NCI-H2029 treated with DMSO at 0.1 percent for 48 hours (cell line): ENCODE measurements around the gene PPP2R5D.

ENCODE experiments used
- DNase-seq: peaks from one replicate; lab custom pipeline; 2025; lab: John Stamatoyannopoulos, UW

Gene PPP2R5D

DNA sequence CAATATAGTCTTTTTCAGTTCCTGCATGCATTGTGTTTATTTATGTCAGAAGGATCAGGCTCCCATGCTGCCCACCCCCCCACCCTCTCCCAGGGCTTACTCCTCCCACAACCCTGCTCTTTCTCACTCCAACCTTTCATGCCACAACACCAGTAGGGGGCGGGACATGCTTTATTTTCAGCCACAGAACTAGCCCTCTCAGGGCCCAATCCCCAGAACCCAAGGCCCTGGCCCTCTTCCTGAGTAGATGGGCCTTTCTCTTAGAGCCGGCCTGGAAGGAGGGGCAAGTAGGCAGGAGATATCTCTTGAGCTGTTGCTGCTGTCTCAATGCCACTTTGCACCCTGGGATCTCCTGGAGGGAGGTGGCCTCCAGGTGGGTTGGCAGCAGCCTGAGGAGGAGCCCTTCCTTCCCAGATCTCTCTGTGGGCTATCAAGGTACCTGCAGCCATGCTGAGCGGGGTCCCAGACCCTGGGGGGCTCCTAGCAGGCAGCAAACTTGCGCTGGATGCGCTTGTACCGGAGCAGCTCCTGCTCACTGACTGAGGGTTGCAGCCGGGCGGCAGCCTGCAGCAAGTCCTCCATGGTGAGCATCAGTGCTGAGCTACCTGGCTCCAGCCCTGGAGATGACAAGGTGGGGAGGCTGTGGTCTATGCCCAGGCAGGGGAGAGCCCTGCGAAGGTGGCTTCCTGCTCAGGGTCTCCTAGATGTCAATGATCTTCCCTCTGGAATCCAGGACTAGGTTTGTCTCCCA, 20.3 kb upstream of the PPP2R5D start:
- DNase-seq: no peak

DNA sequence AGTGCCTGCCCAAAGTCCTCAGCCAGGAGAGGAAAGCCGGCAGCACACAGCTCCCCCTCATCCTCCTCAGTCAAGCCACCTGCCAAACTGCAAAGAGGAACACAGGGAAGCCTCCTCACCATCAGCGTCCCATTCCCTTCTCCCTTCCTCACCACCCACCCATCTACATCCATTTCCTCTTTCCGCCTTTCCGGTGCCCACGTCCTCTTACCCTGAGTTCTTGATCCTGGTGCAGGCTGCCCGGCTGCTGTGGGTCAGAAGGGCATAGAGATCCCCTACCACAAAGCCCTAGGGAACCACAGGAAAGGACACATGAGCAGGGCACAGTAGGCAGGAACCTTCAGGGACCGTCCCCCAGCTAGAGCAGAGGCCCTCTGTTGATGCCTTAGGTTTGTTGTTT, 17.8 kb upstream of the PPP2R5D start:
- no peak for DNase-seq

DNA sequence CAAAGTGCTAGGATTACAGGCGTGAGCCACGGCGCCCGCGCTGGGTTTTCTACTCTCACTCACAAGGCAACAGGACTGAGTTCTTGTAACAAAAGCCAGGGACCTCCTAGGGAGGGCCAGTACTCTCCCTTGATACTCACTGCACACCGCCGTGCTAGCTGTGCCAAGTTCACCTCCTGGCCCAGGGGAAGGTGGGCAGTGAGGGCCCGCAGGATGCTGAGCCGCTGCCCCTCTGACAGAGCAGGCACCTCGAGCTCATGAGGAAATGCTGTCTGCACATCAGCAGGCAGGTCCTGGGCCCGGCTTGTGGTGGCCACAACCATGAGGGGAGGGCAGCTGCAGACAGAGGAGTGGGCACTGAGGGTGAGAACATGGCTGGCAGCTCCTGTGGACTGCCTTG, 17.1 kb upstream of the PPP2R5D start:
- no peak for DNase-seq

DNA sequence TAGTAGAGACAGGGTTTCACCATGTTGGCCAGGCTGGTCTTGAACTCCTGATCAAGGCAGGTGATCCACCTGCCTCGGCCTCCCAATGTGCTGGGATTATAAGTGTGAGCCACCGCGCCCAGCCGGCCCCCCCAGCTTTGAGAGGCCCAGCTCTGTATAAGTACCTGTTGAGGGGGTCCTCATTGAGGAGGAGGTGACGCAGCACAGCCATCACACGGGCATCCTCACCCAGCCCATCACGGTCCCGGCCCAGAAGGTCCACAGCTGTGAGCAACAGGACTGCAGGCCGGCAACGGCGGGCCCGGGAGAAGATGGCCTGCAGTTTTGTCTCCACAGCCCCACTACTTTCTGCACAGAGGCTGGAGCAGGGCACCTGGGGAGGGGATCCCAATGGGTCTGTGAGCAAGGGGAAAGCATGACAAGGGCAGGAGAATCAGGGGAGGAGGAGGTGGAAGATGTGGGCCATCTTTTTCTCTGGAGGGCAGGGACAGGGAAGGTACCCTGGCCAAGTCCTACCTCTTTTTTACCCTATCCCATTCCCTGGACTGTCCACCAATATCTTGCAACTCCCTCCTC, 16.2 kb upstream of the PPP2R5D start:
- no peak for DNase-seq

DNA sequence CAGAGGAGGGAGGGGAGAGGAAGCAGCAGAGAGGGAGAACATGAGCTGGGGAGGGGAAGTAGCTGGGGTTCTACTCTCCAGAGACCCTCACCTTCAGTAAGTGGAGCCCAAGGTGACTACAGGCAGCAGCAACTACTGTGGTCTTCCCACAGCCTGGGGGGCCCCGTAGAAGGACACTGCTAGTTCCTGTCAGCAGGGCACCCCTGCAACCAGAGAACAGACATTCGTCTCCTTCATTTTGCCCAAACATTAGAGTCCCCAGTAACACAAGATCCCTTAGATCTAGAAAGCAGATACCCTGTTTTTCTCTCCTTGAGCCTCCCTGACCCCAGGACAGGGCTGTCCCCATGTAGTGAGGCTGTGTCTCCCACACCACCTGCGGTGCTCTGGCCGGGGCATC, 15.6 kb upstream of the PPP2R5D start:
- DNase-seq: no peak

DNA sequence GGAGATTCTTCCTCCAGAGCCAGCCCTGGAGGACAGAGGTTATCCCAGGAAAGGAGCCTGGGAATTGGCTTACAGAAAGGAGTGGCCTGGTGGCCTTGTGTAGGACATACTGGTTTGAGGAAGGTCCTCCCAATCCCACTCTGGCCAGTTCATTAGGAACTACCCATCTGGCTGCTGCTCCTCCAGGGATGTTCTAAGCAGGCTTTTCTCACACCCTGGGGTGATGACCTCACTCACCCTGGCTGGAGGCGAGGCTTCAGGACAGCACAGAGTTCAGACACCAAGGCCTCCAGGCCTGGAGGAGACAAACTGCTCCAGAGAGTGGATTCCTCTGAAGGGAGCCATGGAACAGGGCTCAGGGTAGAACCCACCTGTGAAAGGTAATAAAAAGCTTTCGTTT, 14.9 kb upstream of the PPP2R5D start:
- no peak for DNase-seq

DNA sequence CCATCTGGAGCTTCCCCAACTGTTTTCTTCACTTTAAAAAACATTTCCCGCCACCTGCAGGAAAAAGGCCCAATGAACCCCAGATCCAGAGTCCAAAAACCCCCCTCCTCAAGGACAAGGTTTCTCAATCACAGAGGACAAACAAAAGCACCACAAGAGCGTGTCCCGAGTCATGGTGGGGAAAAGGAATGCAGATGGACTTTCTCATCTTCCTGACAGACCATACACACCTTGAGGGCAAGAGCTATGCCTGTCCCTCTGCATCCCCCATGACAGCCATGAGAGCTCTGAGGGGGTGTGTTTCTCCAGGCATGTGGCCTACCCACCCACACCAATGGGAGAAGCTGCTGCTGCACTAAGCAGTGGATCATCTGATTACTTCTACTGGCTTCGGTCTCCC, 14.4 kb upstream of the PPP2R5D start:
- DNase-seq: no peak

DNA sequence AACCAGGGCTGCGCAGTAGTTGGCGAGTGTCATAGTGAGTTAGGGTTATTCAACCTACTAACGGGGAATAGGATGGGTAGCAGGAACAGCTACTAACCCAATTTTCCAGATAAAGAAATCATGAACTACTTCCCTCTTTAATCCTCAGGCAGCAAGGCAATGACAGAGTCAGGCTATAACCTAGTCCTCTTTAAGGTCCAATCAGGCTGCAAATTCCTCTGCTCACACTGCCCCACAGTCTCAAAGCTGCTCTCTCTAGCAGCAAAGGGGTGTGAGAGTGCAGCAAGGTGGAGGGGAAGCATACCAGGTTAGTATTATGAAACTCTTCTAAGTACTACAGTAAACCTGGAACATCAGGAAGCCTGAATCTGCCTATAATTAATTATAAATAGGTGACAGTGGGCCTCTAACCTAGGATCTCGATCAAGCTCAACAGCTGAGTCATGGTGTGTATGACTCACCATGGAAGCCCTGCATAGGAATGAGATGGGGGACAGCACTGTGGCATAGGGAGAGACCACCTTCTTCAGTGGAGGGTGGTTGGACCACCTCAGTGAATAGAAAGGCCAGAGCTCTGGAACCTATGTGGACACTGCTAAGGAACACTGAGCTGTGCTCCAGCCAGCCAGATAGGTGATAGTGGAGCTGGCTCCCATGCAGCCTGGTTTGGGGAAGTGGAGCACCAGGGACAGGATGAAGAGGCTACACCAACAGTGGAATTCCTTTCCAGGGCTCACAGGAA, 13.3 kb upstream of the PPP2R5D start:
- no peak for DNase-seq

DNA sequence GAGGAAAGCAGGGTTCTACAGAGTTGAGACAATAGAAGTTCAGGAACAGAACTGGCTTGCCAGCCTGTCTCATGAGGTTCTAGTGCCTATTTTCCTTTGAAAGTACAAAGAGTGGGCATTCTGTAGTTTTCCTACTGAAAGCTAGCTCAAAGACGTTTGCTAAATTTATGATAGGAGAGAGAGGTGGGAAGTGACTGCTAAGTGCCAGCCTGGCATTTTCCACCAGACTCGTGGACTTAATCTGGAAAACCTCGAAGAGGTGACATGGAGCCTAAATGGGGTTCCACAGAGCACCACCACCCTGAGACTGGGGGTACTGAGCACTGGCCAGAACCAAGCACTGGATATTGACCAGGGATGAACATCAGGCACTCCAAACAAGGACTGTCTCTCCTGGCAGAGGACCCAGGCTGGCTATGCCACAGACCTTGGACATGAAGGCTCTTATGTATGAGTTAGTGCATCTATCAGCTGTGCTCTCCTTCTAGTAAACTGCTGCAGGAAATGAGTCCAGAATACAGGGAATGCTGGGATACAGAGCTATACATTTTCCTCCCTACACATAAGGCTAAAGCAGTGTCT, 12.5 kb upstream of the PPP2R5D start:
- no peak for DNase-seq

DNA sequence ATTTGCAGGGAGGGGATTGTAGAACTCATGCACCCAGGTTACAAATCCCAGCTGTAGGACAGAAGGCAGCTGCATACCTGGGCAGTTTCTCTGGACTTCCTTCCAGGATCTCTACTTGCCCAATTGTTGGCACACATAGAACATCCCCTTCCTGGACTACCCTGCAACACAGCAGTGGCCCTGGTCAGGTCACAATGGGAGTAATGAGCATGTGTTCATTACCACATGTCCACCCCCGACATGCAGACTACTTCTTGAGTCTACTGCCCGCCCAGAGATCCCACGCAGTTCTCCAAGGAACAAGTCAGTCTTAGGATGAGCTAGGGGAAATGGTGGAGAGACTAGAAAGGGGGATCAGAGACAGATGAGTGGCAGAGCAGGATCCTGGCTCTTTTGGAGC, 10.4 kb upstream of the PPP2R5D start:
- no peak for DNase-seq

DNA sequence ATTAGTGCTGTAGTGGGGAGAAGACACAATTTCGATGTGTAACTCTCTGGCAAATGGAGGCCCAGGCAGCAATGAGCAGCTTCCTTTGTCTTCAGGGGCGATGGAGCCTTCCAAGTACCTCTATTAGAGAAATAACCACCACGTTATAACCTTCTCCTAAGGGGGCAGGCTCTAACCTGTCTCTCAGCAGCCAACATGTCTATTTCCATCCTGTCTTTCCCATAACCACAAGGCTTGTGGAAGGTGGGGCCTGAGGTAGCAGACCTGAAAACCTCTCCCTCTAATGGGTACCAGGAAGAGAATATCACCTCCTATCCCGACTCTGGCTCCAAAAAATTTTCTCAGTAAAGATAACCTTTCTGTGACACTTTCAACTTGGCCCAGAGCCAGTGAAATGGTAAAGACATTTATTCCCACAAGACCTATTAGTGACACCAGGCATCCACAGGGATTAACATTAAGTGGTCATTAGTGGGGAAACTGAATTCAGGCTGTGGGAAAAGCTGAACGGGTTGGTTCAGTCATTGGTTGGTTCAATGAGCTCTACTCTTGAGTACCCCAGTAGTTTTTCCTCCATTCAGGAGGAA, 9.4 kb upstream of the PPP2R5D start:
- no peak for DNase-seq

DNA sequence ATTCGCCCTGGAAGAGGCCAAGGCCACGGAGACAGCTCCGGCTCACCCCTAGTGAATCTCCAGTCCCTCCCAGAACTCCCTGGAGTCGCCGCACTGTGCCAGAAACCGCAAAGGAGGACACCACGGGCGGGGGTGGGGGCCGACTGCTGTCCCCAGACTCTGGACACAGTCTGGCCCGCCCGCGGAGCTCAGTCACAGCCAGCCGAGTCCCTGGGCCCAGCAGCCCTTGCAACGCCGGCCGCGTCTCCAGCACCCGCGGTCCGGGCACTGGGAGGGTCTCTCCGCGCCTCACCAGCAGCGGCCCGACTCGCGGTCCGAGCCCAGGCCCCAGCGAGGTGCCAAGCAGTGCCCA, 5.9 kb upstream of the PPP2R5D start:
- DNase-seq: no peak

DNA sequence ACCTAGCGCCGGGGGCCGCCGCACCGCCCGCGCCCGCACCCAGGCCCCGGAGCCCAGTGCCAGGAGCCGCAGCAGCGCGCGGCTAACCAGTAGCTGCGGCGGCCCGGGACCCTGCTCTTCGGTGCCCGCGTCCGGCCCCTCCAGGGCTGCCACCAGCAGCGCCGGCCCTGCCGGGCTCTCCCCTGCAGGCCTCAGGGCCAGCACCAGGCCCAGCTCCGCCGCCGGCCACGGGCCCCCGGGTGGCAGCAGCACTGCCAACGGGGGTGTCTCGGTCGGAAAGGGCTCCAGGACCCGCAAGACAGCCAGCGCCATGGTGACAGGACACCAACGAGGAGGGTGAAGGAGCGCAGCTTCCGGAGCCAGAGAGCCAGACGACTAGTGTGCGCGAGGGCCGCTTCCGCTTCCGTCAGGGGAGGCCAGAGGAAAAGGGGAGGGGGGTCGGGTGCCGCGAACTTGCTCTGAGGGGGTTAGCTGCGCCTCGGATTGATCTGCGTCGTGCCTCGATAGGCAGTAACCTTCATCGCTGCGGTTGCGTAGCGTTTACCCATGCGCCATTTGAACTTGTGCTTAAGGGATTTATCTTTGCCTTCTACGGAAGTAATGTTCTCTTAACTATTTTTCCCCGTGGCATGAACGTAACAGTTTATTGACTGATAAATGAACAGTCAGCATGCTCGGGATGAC, 5.4 kb upstream of the PPP2R5D start, which contains the start of gene PEX6:
PEX6 (minus strand) TSS at position 343 of the 684 bp plus-strand sequence; CDS start at position 312, 31 bp downstream.
- DNase-seq: peak; percentile 61

DNA sequence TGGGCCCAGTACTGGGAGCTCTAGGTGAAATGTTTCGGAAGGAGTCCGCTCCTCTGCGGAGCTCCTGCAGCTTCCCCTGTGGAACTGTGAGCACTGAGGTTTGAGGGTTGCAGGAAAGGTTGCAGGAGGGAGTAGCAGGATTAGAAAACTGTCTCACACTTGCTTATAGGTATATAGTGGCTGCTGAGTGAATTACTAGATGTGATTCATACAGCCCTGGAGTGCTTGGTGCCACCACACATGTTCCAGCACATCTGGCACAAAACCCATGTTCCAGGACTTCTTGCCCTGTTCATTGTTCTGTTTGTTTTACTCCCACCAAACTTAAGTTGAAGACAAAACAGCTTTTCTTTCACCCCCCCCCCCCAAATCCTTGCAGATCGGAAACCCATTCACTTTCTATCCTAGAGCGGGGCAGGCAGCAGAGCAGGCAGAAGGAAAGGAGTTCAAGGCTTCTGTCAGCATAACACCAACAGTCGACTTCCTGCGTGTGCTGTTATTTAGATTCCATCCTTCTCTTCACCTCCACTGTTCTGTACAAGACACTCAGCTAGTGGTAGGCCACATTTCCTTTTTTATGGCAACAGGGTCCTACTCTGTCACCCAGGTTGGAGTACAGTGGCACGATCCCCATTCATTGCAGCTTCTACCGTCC, 4.7 kb upstream of the PPP2R5D start:
- DNase-seq: no peak

DNA sequence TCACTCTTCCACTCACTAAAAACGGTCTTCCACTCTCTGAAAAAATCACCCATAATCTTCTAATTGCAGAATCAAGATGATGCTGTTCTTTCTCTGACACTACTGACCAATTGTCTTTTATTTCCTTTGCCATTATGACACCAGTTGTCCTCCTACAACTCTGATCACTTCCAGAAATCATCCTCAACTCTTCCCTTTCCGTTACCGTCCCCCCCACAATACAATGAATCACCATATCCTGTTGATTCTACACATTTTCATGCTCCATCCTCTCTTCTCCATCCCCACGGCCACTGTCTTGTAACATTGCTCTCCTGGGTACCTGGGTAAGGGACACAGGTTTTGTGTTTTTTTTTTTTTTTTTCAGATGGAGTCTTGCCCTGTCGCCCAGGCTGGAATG, 2.5 kb upstream of the PPP2R5D start:
- DNase-seq: no peak

DNA sequence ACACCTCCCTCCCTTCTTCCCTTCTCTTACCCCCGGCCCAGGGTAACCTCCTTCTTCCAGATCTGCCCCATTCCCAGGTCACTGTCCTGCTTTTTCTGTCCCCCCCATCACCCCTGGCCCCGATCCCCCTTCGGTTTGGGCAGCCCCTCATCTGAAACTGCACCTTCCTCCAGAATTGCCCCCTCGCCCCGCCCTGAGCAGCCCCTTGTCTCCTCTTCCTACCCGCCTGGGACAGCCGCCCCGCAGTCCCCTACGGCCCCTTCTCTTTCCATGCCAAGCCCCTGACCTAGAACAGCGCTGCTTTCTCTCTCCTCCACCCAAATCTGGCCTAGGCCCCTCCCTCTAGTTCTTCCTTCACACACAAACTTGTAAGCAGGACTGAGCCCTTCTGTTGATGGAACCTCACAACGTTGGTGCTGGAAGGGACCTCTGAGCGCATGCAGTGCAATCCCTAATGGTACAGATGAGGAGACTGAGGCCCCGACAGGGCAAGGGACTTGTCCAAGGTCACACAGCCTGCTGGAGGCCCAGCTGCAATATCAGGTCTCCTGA, 630 bp downstream of the PPP2R5D start:
- no peak for DNase-seq

DNA sequence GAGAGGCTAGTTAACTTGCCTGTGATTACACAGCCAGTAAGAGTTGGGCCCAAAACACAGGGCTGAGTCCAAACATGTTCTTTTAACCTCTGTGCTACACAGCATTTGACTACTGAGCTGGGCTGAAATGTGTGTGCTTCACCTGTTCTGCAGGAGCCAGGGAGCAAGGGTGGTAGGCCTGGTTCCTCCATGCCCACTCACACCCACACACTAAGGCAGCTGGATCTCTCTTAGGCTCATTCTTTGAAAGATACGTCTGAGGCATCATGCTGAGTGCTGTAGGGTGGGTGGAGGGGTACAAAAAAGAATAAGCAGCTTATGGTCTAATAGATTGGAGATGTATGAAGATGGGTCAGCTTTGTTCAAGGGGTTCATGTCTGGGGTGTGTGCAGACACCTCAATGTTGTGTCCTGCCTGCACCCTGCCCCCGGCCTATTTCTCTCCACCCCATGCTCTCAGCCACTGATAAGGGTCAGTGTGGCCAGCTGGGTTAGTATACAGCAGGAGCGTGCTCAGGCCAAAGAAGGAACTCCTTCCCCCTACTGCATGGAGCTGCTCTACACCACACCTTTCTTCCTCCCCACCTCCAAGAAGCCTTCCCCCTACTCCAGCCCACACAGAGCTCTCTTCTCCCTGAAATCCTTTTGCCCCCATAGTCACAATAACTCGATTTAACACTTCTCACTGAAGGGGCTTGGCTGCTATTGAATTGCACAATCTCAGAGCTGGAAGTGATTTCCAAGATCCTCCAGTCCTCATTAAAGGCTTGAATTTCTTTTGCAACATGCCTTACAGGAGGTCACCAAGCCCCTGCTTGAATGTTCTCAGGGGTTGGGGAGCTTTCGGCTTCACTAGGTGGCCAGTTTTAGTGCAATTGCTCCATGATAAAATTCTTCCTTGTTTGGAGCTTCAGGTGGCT, 3.4 kb downstream of the PPP2R5D start:
- DNase-seq: no peak

DNA sequence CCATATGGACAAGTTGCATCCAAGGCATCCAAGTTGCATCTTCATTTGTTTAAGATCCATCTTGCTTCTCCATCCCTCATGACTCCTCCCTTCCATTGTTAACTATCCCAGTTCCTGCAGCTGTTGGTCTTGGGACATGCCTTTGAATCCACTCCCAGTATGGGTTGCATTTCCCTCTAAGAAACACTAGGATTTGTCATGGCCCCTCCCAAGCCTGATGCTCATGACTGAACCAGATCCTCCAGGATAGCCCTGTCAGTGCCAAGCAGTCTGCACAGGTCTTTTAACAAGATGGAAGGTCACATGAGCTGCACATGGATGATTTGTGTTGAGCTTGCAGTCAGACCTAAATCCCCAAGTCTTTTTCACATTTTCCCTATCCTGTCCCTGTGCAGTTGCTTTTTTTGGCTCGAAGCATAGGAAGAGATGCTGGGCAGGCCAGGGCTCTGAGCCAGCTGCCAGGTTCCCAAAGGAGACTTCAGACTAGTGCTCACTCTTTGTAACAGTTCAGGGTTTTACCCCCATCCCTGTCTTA, 4.2 kb downstream of the PPP2R5D start:
- DNase-seq: no peak

DNA sequence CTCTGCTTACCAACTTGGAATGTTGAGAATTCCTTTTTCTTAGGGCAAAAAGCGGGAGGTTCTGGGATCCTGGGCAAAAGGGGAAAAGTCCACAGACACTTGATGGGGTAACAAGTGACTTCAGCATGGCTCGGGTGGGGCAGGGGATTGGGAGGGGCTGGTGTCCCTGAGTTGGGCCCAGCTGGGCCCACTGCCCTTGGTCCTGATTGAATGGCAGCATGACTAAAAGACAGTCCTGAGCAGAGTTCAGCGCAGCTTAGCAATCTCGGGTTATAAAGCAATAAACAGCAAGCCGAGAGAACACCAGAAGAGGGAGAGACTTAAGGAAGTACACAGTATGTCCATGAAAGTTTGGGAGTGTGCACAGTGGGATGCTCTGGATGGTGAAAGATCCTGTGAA, 5.6 kb downstream of the PPP2R5D start:
- DNase-seq: no peak

DNA sequence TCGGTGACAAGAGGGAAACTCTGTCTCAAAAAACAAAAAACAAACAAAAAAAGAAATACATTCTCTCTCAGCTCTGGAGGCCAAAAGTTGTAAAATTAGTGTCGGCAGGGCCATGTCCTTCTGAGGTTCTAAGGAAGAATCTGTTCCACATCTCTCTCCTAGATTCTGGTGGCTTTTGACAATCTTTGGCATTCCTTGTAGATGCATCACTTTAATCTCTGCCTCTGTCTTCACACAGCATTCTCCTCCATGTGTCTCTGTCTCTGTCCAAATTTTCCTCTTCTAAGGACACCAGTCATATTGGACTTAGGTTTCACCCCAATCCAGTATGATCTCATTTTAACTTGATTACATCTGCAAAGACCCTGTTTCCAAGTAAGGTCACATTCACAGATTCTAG, 9.1 kb downstream of the PPP2R5D start:
- no peak for DNase-seq
